Stimulated activated naive CD8-positive, alpha-beta T cell treated with anti-CD3 and anti-CD28 coated beads, Interleukin-15, Interleukin-2, amounts not matched to agents 100 ng/mL and 50 ng/mL, for 24 hours (primary cell): ENCODE data around the gene RRAS.

ENCODE experiments used
- H3K27ac Mint-ChIP-seq: one replicate; pipeline ENCODE4 v1.8.0; 2021; ENCODE audit warnings: mild to moderate bottlenecking, mixed read lengths
- H3K27me3 Mint-ChIP-seq: one replicate; pipeline ENCODE4 v1.8.0; 2021; ENCODE audit warnings: mixed read lengths
- H3K36me3 Mint-ChIP-seq: one replicate; pipeline ENCODE4 v1.8.0; 2021; ENCODE audit warnings: low read depth, mixed read lengths
- H3K4me1 Mint-ChIP-seq: one replicate; pipeline ENCODE4 v1.8.0; 2021; ENCODE audit warnings: low read depth, mixed read lengths
- H3K4me3 Mint-ChIP-seq: one replicate; pipeline ENCODE4 v1.8.0; 2021; ENCODE audit warnings: mild to moderate bottlenecking, mixed read lengths
- H3K9me3 Mint-ChIP-seq: one replicate; pipeline ENCODE4 v1.8.0; 2021; ENCODE audit warnings: mixed read lengths

Gene RRAS

GRCh38 chr19:49680421-49681351 lies 40.7 kb upstream of the RRAS start:
- Mint-ChIP-seq H3K27ac (peak overlapping the region; percentile 84), H3K9me3 (no peaks in the 10 kb centered on the region), H3K4me1 (peaks cover 44% of the 10 kb centered on the region), H3K27me3 (no peaks in the 10 kb centered on the region), H3K36me3 (peaks cover 55% of the 10 kb centered on the region), H3K4me3 (peak overlapping the region; percentile 98)

DNA sequence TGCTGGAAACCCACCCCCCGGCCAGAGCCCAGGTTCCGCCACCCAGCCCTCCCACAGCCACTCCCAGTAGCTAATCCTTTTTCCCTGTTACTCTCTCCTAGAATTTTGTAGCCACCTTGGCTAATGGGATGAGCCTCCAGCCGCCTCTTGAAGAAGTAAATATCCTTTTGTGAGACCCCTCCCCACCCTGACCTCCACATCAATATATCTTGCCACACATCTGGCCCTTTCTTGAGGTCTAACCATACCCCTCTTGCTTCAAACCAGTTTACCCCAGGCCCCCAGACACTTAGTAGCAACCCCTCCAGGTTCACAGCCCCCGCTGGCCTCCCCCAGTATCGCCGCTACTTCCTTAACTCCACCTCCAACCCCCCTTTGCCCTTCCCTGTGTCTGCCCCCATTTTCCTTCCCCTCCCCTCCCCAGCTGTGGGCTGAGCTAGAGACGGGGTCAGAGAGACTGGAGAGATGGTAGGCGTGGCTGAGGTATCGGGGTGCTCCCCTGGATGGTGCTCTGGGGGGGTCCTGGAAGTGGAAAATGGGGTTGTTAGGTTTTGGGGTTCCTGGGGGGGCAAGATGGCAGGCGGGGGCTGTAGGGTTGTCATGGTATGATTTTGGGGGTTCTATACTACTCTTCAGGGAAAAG lies 39.9 kb upstream of the RRAS start:
- no peaks in the 10 kb centered on the region for H3K27me3 Mint-ChIP-seq
- H3K9me3 Mint-ChIP-seq, result no peaks in the 10 kb centered on the region

DNA sequence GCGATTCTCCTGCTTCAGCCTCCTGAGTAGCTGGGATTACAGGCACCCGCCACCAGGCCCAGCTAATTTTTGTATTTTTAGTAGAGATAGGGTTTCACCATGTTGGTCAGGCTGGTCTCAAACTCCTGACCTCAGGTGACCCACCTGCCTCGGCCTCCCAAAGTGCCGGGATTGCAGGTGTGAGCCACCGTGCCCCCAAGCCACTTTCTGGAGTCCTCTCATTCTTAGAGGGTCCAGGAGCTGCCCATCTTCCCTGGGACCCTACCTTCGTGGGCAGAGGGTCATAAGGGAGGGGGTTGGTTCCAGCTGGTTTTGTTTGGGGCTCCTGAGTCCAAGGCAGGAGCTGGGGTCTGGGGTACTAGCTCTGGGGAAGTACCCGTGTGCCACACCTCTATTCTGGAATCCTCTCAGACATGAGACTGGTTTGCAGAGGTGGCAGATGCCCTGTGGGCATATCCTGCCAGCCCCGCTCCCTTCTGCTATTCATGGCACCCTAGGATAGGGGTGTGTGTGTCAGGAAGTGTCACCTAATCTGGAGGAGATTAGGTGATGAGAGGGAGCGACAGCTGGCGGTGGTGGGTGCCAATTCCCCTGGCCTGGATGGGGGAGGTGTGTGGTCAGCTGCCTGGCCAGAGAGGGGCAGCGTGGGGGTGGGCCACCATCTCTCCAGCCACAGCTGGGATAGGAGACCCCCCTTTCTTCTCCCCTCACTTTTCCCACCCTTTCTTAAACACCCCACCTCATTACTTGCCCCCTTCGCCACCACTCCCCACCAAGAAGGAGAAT lies 39.2 kb upstream of the RRAS start:
- Mint-ChIP-seq H3K27me3 (no peaks in the 10 kb centered on the region), H3K4me1 (peaks cover 44% of the 10 kb centered on the region), H3K9me3 (no peaks in the 10 kb centered on the region), H3K36me3 (peaks cover 45% of the 10 kb centered on the region), H3K4me3 (peak overlapping the region; percentile 98), H3K27ac (peak overlapping the region; percentile 84)

More for the DNA sequence above, 39.9 kb upstream of the RRAS start:
- peaks cover 47% of the 10 kb centered on the region for H3K36me3 Mint-ChIP-seq
- peak overlapping the region; percentile 98 for H3K4me3 Mint-ChIP-seq
- peaks cover 44% of the 10 kb centered on the region for H3K4me1 Mint-ChIP-seq
- H3K27ac Mint-ChIP-seq, result peak overlapping the region; percentile 84

GRCh38 chr19:49677901-49678674 lies 38.1 kb upstream of the RRAS start:
- Mint-ChIP-seq H3K4me1 (peaks cover 44% of the 10 kb centered on the region), H3K4me3 (peak overlapping the region; percentile 98), H3K27me3 (no peaks in the 10 kb centered on the region), H3K27ac (peak overlapping the region; percentile 92), H3K36me3 (peaks cover 39% of the 10 kb centered on the region), H3K9me3 (no peaks in the 10 kb centered on the region)

DNA sequence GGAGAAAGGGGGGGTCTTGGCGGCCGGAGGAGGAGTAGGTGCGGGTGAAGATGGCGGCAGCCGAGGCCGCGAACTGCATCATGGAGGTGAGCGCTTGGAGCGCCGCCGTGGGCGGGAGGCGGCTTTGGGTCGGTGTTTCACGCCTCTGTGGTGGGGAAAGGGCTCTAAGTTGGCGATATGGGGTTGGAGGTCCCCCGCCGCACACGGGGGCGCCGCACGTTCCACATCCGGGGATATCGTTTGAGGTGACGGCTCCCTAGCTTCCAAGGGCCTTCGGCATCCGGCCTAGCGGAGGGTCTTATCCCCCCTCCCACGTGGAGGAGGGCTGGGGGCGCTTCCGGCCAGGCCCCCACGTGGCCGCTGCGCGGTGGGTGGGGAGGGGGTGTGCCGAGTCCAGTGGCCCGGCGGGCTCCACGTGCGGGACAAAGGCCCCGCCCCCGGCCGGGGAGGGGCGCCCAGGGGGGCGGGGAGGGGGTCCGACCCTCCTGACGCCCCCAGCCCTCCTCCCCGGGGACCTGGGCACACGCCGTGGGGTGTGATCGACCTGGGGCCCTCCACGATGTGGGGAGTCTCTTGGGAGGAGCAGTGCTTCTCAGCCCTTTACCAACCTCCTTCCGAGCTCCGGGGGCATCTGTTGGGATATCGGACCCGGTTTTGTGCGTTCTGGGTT lies 37.4 kb upstream of the RRAS start, which contains the start of gene PRMT1:
Gene PRMT1, plus strand, starts transcription at position 41 of the 670 bp plus-strand sequence. Its CDS starts 10 bp downstream, at position 51.
- H3K27ac Mint-ChIP-seq, result peak within 1 kb of the TSS; percentile 100
- H3K4me3 Mint-ChIP-seq, result peak within 1 kb of the TSS; percentile 98
- H3K4me1 Mint-ChIP-seq, result peaks cover 43% of the 10 kb centered on the region
- H3K9me3 Mint-ChIP-seq, result no peaks in the 10 kb centered on the region
- no peaks in the 10 kb centered on the region for H3K27me3 Mint-ChIP-seq
- peaks cover 32% of the 10 kb centered on the region for H3K36me3 Mint-ChIP-seq

DNA sequence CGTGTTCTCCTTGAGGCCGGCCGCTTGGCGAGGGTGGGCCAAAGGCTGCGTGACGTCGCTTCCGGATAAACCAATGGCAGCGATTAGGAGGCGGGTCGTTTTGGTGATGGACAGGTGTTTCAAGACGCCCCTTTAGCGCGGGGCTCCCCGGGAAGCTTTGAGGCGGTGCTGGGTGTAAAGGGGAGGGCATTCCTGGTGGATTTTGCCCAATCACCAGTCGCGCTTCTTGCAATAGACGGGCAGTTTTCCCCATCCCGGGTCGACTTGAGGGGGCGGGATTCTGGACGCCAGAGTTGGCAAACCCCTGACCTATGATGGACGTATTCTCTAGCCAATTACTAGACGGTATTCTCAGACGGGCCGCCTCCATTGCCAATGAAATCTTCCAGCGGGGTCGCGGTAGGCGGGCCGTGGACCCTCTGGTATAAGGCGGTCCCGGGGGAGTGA lies 36.9 kb upstream of the RRAS start:
- H3K36me3 Mint-ChIP-seq, result peaks cover 28% of the 10 kb centered on the region
- no peaks in the 10 kb centered on the region for H3K27me3 Mint-ChIP-seq
- no peaks in the 10 kb centered on the region for H3K9me3 Mint-ChIP-seq
- H3K4me1 Mint-ChIP-seq, result peaks cover 43% of the 10 kb centered on the region
- peak overlapping the region; percentile 100 for H3K27ac Mint-ChIP-seq
- peak overlapping the region; percentile 98 for H3K4me3 Mint-ChIP-seq

- Mint-ChIP-seq H3K27me3 (no peaks in the 10 kb centered on the region), H3K36me3 (peaks cover 29% of the 10 kb centered on the region), H3K9me3 (no peaks in the 10 kb centered on the region), H3K4me1 (peaks cover 44% of the 10 kb centered on the region), H3K27ac (peak overlapping the region; percentile 94), H3K4me3 (peak overlapping the region; percentile 98)
Measured at GRCh38 chr19:49676136-49676783, 36.3 kb upstream of the RRAS start.

DNA sequence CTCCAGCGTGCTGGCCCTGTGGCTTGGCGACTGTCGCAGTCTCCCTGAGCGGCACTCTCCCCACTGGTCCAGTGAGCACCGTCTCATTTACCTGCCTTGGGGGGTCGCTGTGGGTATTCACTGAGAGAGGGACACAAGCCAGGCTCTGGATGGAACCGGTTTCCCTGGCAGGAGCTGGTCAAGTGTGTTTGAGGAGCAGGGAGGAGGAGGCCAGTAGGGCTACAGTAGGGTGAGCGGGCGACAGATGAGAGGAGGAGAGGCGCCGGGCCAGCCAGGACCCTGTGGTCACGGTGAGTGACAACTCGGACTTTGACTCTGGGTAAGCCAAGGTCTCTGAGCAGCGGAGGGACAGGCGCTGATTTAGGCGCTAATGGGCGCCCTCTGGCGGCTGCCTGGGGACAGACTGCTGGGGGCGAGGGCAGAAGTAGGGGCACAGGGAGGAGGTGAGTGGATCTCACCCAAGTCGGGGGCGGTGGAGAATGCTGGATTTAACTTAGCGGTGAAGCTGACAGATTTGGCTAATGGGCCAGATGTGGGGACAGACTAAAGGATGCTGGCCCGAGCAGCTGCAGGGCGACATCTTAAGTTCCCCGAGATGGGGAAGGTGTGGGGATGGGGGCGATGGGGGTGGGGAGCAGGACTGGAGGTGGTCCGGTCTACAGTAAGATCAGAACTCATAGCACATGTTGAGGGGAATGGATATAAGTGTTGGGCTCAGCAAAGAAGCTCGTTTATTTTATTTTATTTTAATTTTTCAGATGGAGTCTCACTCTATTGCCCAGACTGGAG lies 32.4 kb upstream of the RRAS start:
- Mint-ChIP-seq H3K27me3 (no peaks in the 10 kb centered on the region), H3K36me3 (peaks cover 22% of the 10 kb centered on the region), H3K4me3 (no peak overlapping the region), H3K27ac (no peak overlapping the region), H3K4me1 (peaks cover 19% of the 10 kb centered on the region), H3K9me3 (no peaks in the 10 kb centered on the region)

- Mint-ChIP-seq H3K4me3 (no peak overlapping the region), H3K27me3 (no peaks in the 10 kb centered on the region), H3K27ac (no peak overlapping the region), H3K9me3 (no peaks in the 10 kb centered on the region), H3K4me1 (peaks cover 27% of the 10 kb centered on the region), H3K36me3 (peaks cover 20% of the 10 kb centered on the region)
Measured at GRCh38 chr19:49669516-49669915, 29.6 kb upstream of the RRAS start.

- Mint-ChIP-seq H3K27me3 (no peaks in the 10 kb centered on the region), H3K27ac (peak overlapping the region; percentile 93), H3K4me3 (peak overlapping the region; percentile 97), H3K9me3 (no peaks in the 10 kb centered on the region), H3K4me1 (peaks cover 46% of the 10 kb centered on the region), H3K36me3 (peaks cover 22% of the 10 kb centered on the region)
Measured at GRCh38 chr19:49667473-49667872, 27.5 kb upstream of the RRAS start.

GRCh38 chr19:49666120-49666444 lies 26.1 kb upstream of the RRAS start:
- H3K4me1 Mint-ChIP-seq, result peaks cover 39% of the 10 kb centered on the region
- H3K9me3 Mint-ChIP-seq, result no peaks in the 10 kb centered on the region

DNA sequence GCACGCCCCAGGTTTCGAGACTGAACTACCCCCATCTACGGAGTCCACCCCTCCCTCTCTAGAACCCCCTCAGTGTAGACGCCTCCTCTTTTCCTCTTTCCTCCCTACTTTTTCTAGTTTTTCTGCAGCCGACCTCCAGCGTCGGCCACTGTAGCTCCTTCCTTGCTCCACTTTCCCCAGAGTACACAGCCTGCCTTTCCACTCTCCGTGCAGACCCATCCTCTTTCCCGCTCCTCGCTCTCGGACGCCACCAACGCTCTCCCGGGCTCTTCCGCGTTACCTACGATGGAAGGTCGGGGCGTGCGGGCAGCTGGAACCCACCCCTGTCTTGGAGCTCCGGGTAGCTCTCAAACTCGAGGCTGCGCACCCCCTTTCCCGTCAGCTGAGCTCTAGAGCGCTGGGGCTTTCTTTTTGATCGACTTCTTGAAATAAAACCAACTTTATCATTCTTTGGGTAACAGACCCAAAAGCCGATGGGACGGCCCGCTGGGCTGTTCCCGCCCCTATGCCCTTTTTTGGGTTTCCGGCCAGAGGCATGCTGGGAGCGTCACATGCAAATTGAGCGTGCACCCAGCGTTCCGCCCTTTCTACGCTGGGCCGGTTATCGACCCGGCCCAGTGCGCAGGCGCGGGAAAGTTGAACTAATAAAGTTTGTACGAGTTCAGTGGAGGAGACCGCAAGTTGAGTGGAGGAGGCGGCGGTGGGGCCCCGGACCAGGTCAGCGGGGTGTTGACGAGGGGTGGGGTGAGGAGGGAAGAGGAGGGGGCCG lies 25.6 kb upstream of the RRAS start, which contains the start of the genes BCL2L12 and IRF3:
Gene BCL2L12, plus strand, starts transcription at position 583 of the 769 bp plus-strand sequence. CDS start 760 bp downstream, outside the sequence.
Gene IRF3, minus strand, starts transcription at position 507 of the 769 bp plus-strand sequence. CDS start 1,019 bp downstream, outside the sequence.
- peaks cover 39% of the 10 kb centered on the region for H3K4me1 Mint-ChIP-seq
- no peaks in the 10 kb centered on the region for H3K27me3 Mint-ChIP-seq
- peak within 1 kb of the TSS; percentile 97 for H3K4me3 Mint-ChIP-seq
- no peaks in the 10 kb centered on the region for H3K9me3 Mint-ChIP-seq
- peaks cover 30% of the 10 kb centered on the region for H3K36me3 Mint-ChIP-seq
- H3K27ac Mint-ChIP-seq, result peak within 1 kb of the TSS; percentile 93

More at GRCh38 chr19:49666120-49666444, 26.1 kb upstream of the RRAS start:
- peak overlapping the region; percentile 97 for H3K4me3 Mint-ChIP-seq
- peak overlapping the region; percentile 93 for H3K27ac Mint-ChIP-seq
- H3K36me3 Mint-ChIP-seq, result peaks cover 28% of the 10 kb centered on the region
- H3K27me3 Mint-ChIP-seq, result no peaks in the 10 kb centered on the region
